ENCODE data around the gene FAM78B. TPM values are rescaled to one million over a fixed set of nuclear protein-coding genes. Genes with fewer than 3 reads are reported as not detected.
A peak's percentile ranks its signal among the peaks of the same experiment; 100 is the strongest.

The FAM78B gene
- polyA plus RNA-seq, 3 donors: 1.2 to 2.7 (median 1.2) TPM

DNA sequence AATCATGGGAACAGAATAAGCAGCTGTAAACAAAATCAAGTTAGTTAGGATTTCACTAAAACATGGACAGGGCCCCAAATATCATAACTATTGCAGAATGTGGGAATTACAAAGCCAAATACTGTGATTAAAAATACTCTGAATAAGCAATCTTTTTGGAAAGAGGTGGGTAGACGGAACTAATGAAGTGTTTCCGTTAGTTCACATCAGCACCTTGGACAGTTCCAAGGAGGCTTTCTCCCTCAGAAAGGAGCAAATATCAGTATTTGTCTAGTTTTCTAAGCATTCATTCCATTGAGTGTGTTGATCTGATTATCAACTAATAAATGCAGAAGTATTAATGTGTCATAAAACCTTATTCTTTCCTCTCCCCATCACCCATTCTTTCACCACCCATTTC is 97.4 kb downstream of the FAM78B start:
- DNase-seq: peak; percentile 36

GRCh38 chr1:166066107-166066506 is 100.7 kb downstream of the FAM78B start:
- DNase-seq: no peak

GRCh38 chr1:166064951-166065350 is 101.8 kb downstream of the FAM78B start:
- no peak for DNase-seq

DNA sequence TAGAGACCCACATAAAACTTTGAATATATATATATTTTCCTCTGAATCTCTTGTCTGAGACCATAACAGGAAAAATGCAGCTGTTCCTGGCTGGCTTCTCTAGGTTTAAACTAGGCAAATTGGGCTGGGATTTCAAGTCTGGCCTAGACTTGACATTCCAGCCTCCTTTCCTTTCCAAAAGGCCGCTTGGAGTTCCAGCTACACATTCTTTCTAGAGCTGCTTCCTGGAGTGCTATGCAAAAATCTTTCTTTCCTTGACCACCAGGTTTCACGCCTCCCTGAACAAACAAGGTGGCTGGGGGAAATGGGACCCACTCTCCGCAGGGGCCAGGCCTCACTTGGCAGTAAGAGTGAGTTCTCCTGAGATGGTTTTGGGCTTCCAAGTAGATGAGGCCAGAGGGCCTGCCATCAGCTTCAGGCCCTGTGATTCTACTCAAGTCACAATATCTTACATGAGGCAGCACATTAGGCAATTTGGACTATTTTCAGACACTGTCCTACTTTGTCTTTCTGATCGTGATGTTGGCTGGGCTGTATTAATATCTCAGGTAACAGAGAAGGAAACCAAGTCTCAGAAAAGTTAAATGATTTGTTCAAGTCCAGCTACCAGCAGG is 102.4 kb downstream of the FAM78B start:
- no peak for DNase-seq

DNA sequence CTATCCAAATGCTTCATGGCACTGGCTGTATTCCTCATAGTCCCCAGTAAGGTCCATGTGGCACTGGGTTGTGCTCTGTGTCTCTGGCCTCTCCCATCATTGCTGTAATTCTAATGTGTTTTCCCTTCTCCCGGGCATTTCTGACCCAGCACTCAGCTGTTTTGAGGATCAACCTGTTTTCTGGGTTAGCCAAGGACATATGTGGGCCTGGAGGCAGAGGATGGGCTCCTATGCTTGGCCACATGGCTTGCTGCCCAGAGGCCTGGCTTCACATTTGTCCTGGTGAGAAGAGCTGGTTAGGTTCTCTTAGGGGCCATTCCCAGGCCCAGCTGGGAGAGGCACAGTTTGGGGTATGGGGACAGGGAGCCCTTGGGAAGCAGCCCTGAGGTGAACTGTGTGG is 103.1 kb downstream of the FAM78B start:
- no peak for DNase-seq

DNA sequence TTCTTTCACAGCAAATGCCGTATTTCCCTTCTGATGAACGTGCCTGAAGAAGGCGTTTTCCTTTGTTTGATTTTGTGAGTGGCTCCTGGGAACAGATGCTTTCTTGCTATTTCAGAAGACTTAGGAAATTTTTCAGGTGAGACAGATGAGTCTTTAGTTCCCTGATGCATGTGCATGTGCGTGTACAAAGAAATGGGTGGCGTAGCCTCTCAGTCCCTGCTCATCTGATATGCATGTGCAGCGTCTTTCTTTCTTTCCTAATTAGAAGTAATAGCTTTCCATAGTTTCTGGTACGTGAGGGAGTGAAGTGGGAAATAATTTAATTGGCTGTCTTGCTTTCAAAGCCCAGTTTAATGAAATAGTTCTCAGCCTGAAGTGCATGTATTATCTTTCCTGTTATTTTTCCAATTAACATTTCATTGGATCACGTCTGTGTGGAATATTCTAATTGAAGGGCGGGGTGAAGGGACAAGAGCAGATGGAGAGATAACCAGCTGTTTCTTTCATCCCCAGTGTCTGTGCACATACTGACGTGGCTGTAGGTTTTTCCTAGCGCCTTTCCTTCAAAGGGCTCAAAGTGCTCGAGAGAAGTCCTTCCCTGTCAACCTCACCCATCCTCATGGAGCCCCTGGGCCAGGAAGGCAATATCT is 104.3 kb downstream of the FAM78B start:
- no peak for DNase-seq

DNA sequence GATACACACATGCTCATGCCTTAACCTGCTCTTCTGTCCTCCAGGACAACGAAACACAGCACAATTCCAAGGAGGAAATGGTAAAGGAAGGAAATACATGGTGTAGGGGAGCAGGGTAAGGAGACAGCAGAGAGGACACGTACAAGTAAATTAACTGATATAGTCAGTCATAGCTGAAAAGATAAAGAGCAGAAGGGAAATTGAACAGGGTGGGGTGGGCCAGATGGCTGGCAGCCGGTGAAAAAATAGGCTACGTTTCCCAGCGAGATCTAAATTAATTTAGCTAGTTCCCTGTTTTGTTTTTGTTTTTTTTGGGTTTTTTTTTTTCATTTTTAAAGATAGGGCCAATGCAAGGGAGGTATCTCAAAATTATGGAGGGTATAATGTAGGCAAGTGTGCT is 109.2 kb downstream of the FAM78B start:
- no peak for DNase-seq

DNA sequence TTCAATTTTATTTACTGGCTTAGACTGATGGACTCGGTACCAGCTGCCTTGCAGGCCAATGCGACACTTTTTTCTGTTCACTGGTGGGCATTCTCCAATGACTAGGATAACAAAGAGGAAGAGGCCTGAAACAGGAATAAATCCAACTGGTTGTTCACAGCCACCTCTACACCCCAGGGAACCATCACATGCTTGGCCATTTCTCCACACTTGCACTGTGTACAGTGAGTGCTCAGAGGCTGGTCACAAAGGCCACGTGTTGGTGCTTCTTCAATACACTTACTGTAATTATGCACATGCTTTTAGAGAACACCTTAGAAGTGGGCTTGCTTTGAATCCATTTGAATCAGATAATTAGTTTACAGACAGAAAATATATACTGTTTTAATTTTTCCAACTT is 113.4 kb downstream of the FAM78B start:
- no peak for DNase-seq

DNA sequence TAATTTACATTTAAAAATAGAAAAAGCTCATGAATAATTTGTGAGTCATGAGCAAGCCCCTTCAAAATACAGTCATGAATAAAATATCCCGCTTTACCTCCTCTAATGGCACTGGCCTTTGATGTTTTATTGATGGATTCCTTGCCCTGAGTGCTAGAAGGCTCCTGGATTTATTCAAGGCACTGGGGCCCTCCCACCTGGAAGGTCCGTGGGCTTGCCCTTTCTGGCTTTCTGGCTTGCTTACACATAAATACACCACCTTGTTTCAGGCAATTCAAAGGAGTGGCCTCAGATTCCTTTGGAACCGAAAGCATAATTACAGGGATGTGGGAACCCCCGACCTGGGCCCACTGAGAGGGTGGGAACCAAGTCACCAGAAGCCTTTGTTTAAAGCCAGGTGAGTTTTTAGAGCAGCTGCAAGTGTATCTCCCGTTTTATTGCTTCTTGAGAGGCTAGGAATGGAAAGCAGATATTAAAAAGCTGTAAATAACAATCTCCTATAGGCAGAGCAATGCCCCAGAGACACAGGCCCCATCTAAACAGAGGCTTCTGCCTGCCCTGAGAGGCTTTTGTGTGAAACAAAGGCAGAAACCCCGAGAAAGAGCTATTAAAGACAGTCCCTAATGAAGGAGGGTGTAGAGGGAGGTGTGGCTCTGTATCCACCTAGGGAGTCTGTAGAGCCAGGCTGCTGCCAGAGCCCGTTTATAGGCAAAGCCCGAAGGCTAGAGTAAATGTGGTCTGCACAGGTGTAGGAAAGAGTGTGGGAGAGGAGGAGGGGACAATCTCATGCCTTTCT is 126.4 kb downstream of the FAM78B start:
- DNase-seq: no peak

DNA sequence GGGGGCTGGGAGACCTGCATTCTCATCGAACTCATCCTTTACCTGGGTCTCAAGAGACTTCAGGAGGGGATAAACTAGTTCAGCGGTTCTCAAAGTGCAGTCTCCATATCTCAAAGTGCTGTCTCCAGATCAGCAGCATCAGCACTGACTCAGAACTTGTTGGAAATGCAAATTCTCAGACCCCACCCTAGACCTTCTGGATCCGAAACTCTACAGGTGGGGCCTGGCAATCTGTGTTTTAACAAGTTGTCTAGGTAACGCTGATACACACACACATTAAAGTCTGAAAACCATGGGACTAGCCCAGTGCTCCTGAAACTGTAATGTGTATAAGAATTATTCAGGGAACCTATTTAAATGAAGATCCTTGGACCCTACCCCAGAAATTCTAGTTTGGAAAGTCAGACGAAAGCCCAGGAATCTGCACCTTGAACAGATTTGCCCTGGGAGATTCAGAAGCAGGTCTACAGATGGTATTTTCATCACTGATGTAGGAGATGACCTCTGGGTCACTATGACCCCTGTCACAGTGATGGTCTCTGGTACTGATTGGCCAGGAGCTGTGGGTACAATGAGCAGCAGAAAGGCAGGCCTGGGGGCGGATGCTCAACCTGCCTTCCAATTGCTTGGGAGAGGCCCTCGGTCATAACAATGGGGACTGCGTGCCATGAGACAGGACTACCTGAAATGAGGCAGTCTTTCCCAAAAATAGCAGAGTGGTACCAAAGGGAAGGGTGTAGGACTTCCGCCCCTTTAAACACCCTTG is 127.2 kb downstream of the FAM78B start:
- no peak for DNase-seq

- no peak for DNase-seq
Measured at GRCh38 chr1:166036092-166036491, 130.7 kb downstream of the FAM78B start.

- DNase-seq: no peak
Measured at GRCh38 chr1:166032572-166033371, 134.0 kb downstream of the FAM78B start.

- no peak for DNase-seq
Measured at GRCh38 chr1:166031932-166032571, 134.7 kb downstream of the FAM78B start.

- DNase-seq: no peak
Measured at GRCh38 chr1:166029196-166029945, 137.4 kb downstream of the FAM78B start.

DNA sequence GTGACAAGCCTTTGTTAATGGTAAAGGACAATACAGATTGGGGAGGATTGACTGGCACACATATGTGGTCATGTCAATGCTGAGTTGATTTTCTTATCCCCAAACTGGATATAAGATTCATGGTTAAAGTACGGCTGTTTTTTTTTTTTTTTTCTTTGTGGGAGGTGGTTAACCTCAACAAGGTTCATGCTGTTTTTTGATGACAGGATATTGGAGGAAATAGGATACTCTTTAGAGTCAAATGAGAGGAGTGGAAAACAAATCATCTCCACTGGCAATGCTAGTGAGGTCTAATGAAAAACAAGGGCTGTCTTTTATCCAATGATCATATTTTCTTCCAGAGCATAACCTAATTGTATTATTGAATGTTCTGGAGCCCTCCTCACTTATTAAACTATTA is 140.2 kb downstream of the FAM78B start:
- no peak for DNase-seq

DNA sequence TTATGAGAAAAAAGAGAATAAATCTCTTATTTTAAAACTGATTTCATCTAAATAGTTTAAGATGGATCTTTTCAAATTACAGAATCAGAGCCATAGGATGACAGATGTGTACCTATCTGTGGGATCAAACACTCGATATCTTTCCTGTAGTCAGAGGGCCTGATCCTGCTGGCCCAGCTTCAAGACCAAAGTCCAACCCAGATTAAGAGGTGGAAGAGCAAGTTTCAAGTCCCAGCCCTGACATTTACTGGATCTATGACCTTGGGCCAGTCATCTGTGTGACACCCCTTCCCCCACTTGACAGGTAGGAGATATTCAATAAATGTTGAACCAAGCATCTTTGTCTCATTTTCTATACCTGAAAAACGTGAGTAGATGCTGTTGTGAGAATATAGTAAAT is 140.7 kb downstream of the FAM78B start:
- DNase-seq: no peak

- DNase-seq: no peak
Measured at GRCh38 chr1:166020210-166020609, 146.6 kb downstream of the FAM78B start.
